CD4-positive, alpha-beta T cell treated with Interleukin-10 for 1 hour (primary cell): ENCODE measurements around the gene LIPE.

Experiments used
- DNase-seq: peaks from one replicate; pipeline ENCODE4 v3.0.0-alpha.2; 2020

LIPE gene

GRCh38 chr19:42411581-42412178 is 15.5 kb downstream of the LIPE start:
- no peak for DNase-seq

GRCh38 chr19:42410371-42410770 is 16.8 kb downstream of the LIPE start:
- DNase-seq, result no peak

- no peak for DNase-seq
Observed at GRCh38 chr19:42409477-42409876, 17.7 kb downstream of the LIPE start.

GRCh38 chr19:42407816-42408175 is 19.4 kb downstream of the LIPE start:
- DNase-seq, result no peak

- no peak for DNase-seq
Observed at GRCh38 chr19:42407085-42407815, 19.9 kb downstream of the LIPE start.

GRCh38 chr19:42406111-42406510 is 21.1 kb downstream of the LIPE start:
- DNase-seq, result no peak

GRCh38 chr19:42403586-42403985 is 23.6 kb downstream of the LIPE start:
- no peak for DNase-seq

- no peak for DNase-seq
Observed at GRCh38 chr19:42402376-42403116, 24.6 kb downstream of the LIPE start.

- peak; percentile 76 for DNase-seq
Observed at GRCh38 chr19:42401365-42402303, 25.6 kb downstream of the LIPE start.

- no peak for DNase-seq
Observed at GRCh38 chr19:42400404-42400803, 26.8 kb downstream of the LIPE start.

GRCh38 chr19:42397263-42398166 is 29.7 kb downstream of the LIPE start:
- DNase-seq, result no peak

GRCh38 chr19:42396381-42397262 is 30.6 kb downstream of the LIPE start:
- DNase-seq, result peak; percentile 97

GRCh38 chr19:42394751-42395150 is 32.4 kb downstream of the LIPE start:
- no peak for DNase-seq

GRCh38 chr19:42392165-42392564 is 35.0 kb downstream of the LIPE start:
- DNase-seq, result no peak

- DNase-seq, result no peak
Observed at GRCh38 chr19:42389899-42390298, 37.3 kb downstream of the LIPE start, which contains the start of gene CNFN. TSS of gene CNFN (minus strand) at chr19:42390297. CDS start at chr19:42389037, 1,260 bp downstream.

- no peak for DNase-seq
Observed at GRCh38 chr19:42388851-42389489, 38.2 kb downstream of the LIPE start.

GRCh38 chr19:42386974-42387707 is 40.0 kb downstream of the LIPE start:
- DNase-seq, result peak; percentile 67

GRCh38 chr19:42380155-42380554 is 47.0 kb downstream of the LIPE start:
- DNase-seq, result no peak
